Eye (tissue), 1 donor: Measurements from ENCODE around the gene PRDX5.

Experiments used
- DNase-seq: peaks from one replicate; pipeline ENCODE4 v3.0.0-alpha.2; 2015

The PRDX5 gene

GRCh38 chr11:64317961-64318765 lies at the start of gene PRDX5:
Gene PRDX5 (plus strand): TSS chr11:64318121. CDS start chr11:64318216, 95 bp downstream.
- peak; percentile 98 for DNase-seq

- DNase-seq = peak; percentile 75
Observed at GRCh38 chr11:64268893-64269539, 48.9 kb upstream of the PRDX5 start.

- DNase-seq = peak; percentile 100
Observed at GRCh38 chr11:64269540-64270220, 48.2 kb upstream of the PRDX5 start.

- DNase-seq = no peak
Observed at GRCh38 chr11:64275031-64275800, 42.7 kb upstream of the PRDX5 start.

- no peak for DNase-seq
Observed at GRCh38 chr11:64275841-64276240, 42.1 kb upstream of the PRDX5 start.

- no peak for DNase-seq
Observed at GRCh38 chr11:64276653-64277431, 41.1 kb upstream of the PRDX5 start.

- no peak for DNase-seq
Observed at GRCh38 chr11:64278576-64279190, 39.2 kb upstream of the PRDX5 start.

- no peak for DNase-seq
Observed at GRCh38 chr11:64281957-64282770, 35.8 kb upstream of the PRDX5 start.

GRCh38 chr11:64283092-64283491 lies 34.8 kb upstream of the PRDX5 start:
- DNase-seq = no peak

- DNase-seq = peak; percentile 97
Observed at GRCh38 chr11:64284048-64284961, 33.6 kb upstream of the PRDX5 start, which contains the start of gene BAD. Gene BAD (minus strand): TSS chr11:64284665. CDS start chr11:64284368, 297 bp downstream.

GRCh38 chr11:64284962-64285884 lies 32.7 kb upstream of the PRDX5 start, which contains the start of gene GPR137:
Gene GPR137 (plus strand): TSS chr11:64285848. CDS start chr11:64286525, 677 bp downstream.
- peak; percentile 96 for DNase-seq

GRCh38 chr11:64285885-64286800 lies 31.8 kb upstream of the PRDX5 start:
- DNase-seq = no peak

- no peak for DNase-seq
Observed at GRCh38 chr11:64286801-64287159, 31.1 kb upstream of the PRDX5 start.

- no peak for DNase-seq
Observed at GRCh38 chr11:64287676-64288352, 30.1 kb upstream of the PRDX5 start.

- no peak for DNase-seq
Observed at GRCh38 chr11:64288353-64288750, 29.6 kb upstream of the PRDX5 start.

GRCh38 chr11:64289002-64289564 lies 28.8 kb upstream of the PRDX5 start:
- DNase-seq = no peak
